T-helper 2 cell treated with Interferon-gamma antibody and Interleukin-4, amounts not matched to agents 5 μg/mL and 100 μg/mL, for 36 hours (primary cell): Measurements from ENCODE around the gene SEBOX.
"Not testable (repeated sequence)": the region's sequence is repeated elsewhere in the genome, so short reads cannot be mapped to it uniquely, and the experiment has no call there.

Source experiments
- DNase-seq: peaks from one replicate; pipeline ENCODE4 v3.0.0; 2021; ENCODE audit warnings: low spot score
- H3K27ac Mint-ChIP-seq: one replicate; pipeline ENCODE4 v1.8.0; 2021; ENCODE audit warnings: mild to moderate bottlenecking, mixed read lengths
- H3K27me3 Mint-ChIP-seq: one replicate; pipeline ENCODE4 v1.8.0; 2021; ENCODE audit warnings: low read depth, mixed read lengths
- H3K36me3 Mint-ChIP-seq: one replicate; pipeline ENCODE4 v1.8.0; 2021; ENCODE audit warnings: low read depth, mixed read lengths
- H3K4me1 Mint-ChIP-seq: one replicate; pipeline ENCODE4 v1.8.0; 2021; ENCODE audit warnings: low read depth, mixed read lengths
- H3K4me3 Mint-ChIP-seq: one replicate; pipeline ENCODE4 v1.8.0; 2022; ENCODE audit warnings: mild to moderate bottlenecking, moderate library complexity, mixed read lengths
- H3K9me3 Mint-ChIP-seq: one replicate; pipeline ENCODE4 v1.8.0; 2021; ENCODE audit warnings: mixed read lengths

The SEBOX gene

GRCh38 chr17:28346199-28346580, 18.8 kb downstream of the SEBOX start:
- no peak overlapping the region for H3K4me3 Mint-ChIP-seq
- DNase-seq = no peak
- H3K36me3 Mint-ChIP-seq = peaks cover 54% of the 10 kb centered on the region
- H3K4me1 Mint-ChIP-seq = no peaks in the 10 kb centered on the region
- H3K27me3 Mint-ChIP-seq = no peaks in the 10 kb centered on the region
- no peak overlapping the region for H3K27ac Mint-ChIP-seq
- H3K9me3 Mint-ChIP-seq = no peaks in the 10 kb centered on the region

GRCh38 chr17:28345419-28346198, 19.4 kb downstream of the SEBOX start:
- H3K36me3 Mint-ChIP-seq = peaks cover 50% of the 10 kb centered on the region

GRCh38 chr17:28344435-28344901, 20.5 kb downstream of the SEBOX start:
- Mint-ChIP-seq H3K27me3 (no peaks in the 10 kb centered on the region), H3K4me1 (no peaks in the 10 kb centered on the region), H3K36me3 (peaks cover 48% of the 10 kb centered on the region), H3K27ac (no peak overlapping the region), H3K4me3 (no peak overlapping the region), H3K9me3 (no peaks in the 10 kb centered on the region)
- no peak for DNase-seq

More at GRCh38 chr17:28345419-28346198, 19.4 kb downstream of the SEBOX start:
- Mint-ChIP-seq H3K4me1 (no peaks in the 10 kb centered on the region), H3K4me3 (no peak overlapping the region), H3K27me3 (no peaks in the 10 kb centered on the region), H3K27ac (no peak overlapping the region), H3K9me3 (no peaks in the 10 kb centered on the region)
- no peak for DNase-seq

GRCh38 chr17:28344011-28344410, 21.0 kb downstream of the SEBOX start:
- Mint-ChIP-seq H3K4me1 (no peaks in the 10 kb centered on the region), H3K9me3 (no peaks in the 10 kb centered on the region), H3K4me3 (no peak overlapping the region), H3K27me3 (no peaks in the 10 kb centered on the region), H3K36me3 (peaks cover 48% of the 10 kb centered on the region), H3K27ac (no peak overlapping the region)
- no peak for DNase-seq

- H3K4me1 Mint-ChIP-seq = peaks cover under 1% of the 10 kb centered on the region
- peaks cover 49% of the 10 kb centered on the region for H3K36me3 Mint-ChIP-seq
- no peak overlapping the region for H3K4me3 Mint-ChIP-seq
- no peak overlapping the region for H3K27ac Mint-ChIP-seq
- H3K27me3 Mint-ChIP-seq = no peaks in the 10 kb centered on the region
- DNase-seq = no peak
- H3K9me3 Mint-ChIP-seq = no peaks in the 10 kb centered on the region
Measured at GRCh38 chr17:28343491-28343932, 21.5 kb downstream of the SEBOX start.

- H3K9me3 Mint-ChIP-seq = no peaks in the 10 kb centered on the region
- H3K36me3 Mint-ChIP-seq = peaks cover 42% of the 10 kb centered on the region
- no peak overlapping the region for H3K27ac Mint-ChIP-seq
- H3K27me3 Mint-ChIP-seq = no peaks in the 10 kb centered on the region
- H3K4me1 Mint-ChIP-seq = peaks cover 6% of the 10 kb centered on the region
- H3K4me3 Mint-ChIP-seq = no peak overlapping the region
- DNase-seq = no peak
Measured at GRCh38 chr17:28342313-28342712, 22.7 kb downstream of the SEBOX start.

GRCh38 chr17:28341516-28341915, 23.5 kb downstream of the SEBOX start:
- Mint-ChIP-seq H3K4me1 (peaks cover 14% of the 10 kb centered on the region), H3K4me3 (no peak overlapping the region), H3K27me3 (no peaks in the 10 kb centered on the region), H3K9me3 (no peaks in the 10 kb centered on the region), H3K36me3 (peaks cover 35% of the 10 kb centered on the region), H3K27ac (no peak overlapping the region)
- DNase-seq = no peak

GRCh38 chr17:28340374-28340773, 24.6 kb downstream of the SEBOX start:
- Mint-ChIP-seq H3K4me1 (peaks cover 17% of the 10 kb centered on the region), H3K9me3 (no peaks in the 10 kb centered on the region), H3K27me3 (no peaks in the 10 kb centered on the region), H3K4me3 (no peak overlapping the region), H3K36me3 (peaks cover 28% of the 10 kb centered on the region), H3K27ac (no peak overlapping the region)
- DNase-seq = no peak

- Mint-ChIP-seq H3K27me3 (no peaks in the 10 kb centered on the region), H3K4me3 (no peak overlapping the region), H3K36me3 (peaks cover 26% of the 10 kb centered on the region), H3K27ac (no peak overlapping the region), H3K9me3 (no peaks in the 10 kb centered on the region), H3K4me1 (peaks cover 23% of the 10 kb centered on the region)
- no peak for DNase-seq
Measured at GRCh38 chr17:28339431-28339830, 25.6 kb downstream of the SEBOX start.

- not testable (repeated sequence) for H3K9me3 Mint-ChIP-seq, H3K27me3 Mint-ChIP-seq, H3K4me3 Mint-ChIP-seq, DNase-seq, H3K27ac Mint-ChIP-seq
- Mint-ChIP-seq H3K36me3 (peaks cover 22% of the 10 kb centered on the region), H3K4me1 (peaks cover 29% of the 10 kb centered on the region)
Measured at GRCh38 chr17:28338769-28339212, 26.2 kb downstream of the SEBOX start.

GRCh38 chr17:28338056-28338768, 26.8 kb downstream of the SEBOX start:
- DNase-seq = no peak
- Mint-ChIP-seq H3K9me3 (no peaks in the 10 kb centered on the region), H3K36me3 (peaks cover 22% of the 10 kb centered on the region), H3K4me3 (no peak overlapping the region), H3K27ac (peak overlapping the region; percentile 41), H3K4me1 (peaks cover 30% of the 10 kb centered on the region), H3K27me3 (no peaks in the 10 kb centered on the region)

- peaks cover 31% of the 10 kb centered on the region for H3K4me1 Mint-ChIP-seq
- no peaks in the 10 kb centered on the region for H3K27me3 Mint-ChIP-seq
- no peaks in the 10 kb centered on the region for H3K9me3 Mint-ChIP-seq
- H3K36me3 Mint-ChIP-seq = peaks cover 7% of the 10 kb centered on the region
- peak; percentile 22 for DNase-seq
- H3K4me3 Mint-ChIP-seq = peak overlapping the region; percentile 96
- peak overlapping the region; percentile 97 for H3K27ac Mint-ChIP-seq
Measured at GRCh38 chr17:28335959-28336871, 28.8 kb downstream of the SEBOX start.

GRCh38 chr17:28335201-28335958, 29.6 kb downstream of the SEBOX start, which contains the start of the genes IFT20 and TNFAIP1:
IFT20 (minus strand) TSS chr17:28335472; CDS start chr17:28331985, 3,487 bp downstream.
TNFAIP1 (plus strand) TSS chr17:28335761; CDS start chr17:28339522, 3,761 bp downstream.
- Mint-ChIP-seq H3K36me3 (peaks cover 6% of the 10 kb centered on the region), H3K4me3 (peak within 1 kb of the TSS; percentile 96), H3K9me3 (no peaks in the 10 kb centered on the region), H3K27me3 (no peaks in the 10 kb centered on the region), H3K27ac (peak within 1 kb of the TSS; percentile 97), H3K4me1 (peaks cover 31% of the 10 kb centered on the region)
- DNase-seq = peak; percentile 99
